ENCODE results near the gene BDKRB2. TPM values are rescaled to one million over a fixed set of nuclear protein-coding genes. Genes with fewer than 3 reads are reported as not detected.

The BDKRB2 gene
- 7.8 TPM for total RNA-seq

GRCh38 chr14:96204151-96205058 is at the start of gene BDKRB2:
TSS of gene BDKRB2 (plus strand) at chr14:96204839. CDS start at chr14:96237108, 32,269 bp downstream.

GRCh38 chr14:96255501-96256366 is 51.1 kb downstream of the BDKRB2 start, which contains the start of gene BDKRB1:
TSS of gene BDKRB1 (plus strand) at chr14:96256210. CDS start at chr14:96263683, 7,473 bp downstream.

Small RNAs within 50 kb of the gene (small RNA-seq; reads per million reads assigned to genes)
- not detected for gene CKS1BP1 (ENCODE audit: low replicate concordance)

Other genes starting within 250 kb of the BDKRB2 start
- 54.0 TPM for gene C14orf132, start 165.5 kb upstream of the BDKRB2 start, total RNA-seq
- gene BDKRB1, start 51.4 kb downstream of the BDKRB2 start, total RNA-seq: 0.23 TPM
- 48.8 TPM for gene ATG2B, start 158.5 kb downstream of the BDKRB2 start, total RNA-seq
- 18.2 TPM for gene GSKIP, start 158.7 kb downstream of the BDKRB2 start, total RNA-seq
- gene AK7, start 187.3 kb downstream of the BDKRB2 start, total RNA-seq: 4.4 TPM